HepG2 (cell line): ENCODE measurements around the gene ZNF467. TPM values are rescaled to one million over a fixed set of nuclear protein-coding genes. Genes with fewer than 3 reads are reported as not detected.
A peak's percentile ranks its signal among the peaks of the same experiment; 100 is the strongest.

Experiments used
- ATAC-seq: fragments of 200-7000 bp; cut with Tn5 transposase; 3 replicates; pipeline ENCODE4 v1.9.1; 2020; ENCODE audit warnings: mild to moderate bottlenecking, moderate library complexity
- BruUV-seq: library from RNA; stranded (reverse); fragments of 400-500 nt; replicated peaks from 2 replicates; lab custom pipeline; 2021; lab: Mats Ljungman, UMichigan
- CTCF ChIA-PET: fragments of 300-600 bp; formaldehyde crosslinking; extraction: SDS; loops from one replicate; lab custom pipeline; 2021; ENCODE audit warnings: low total read pairs, inconsistent platforms, low intra/inter-chr PET ratio; lab: Yijun Ruan, JAX
- POLR2A ChIA-PET: fragments of 350-600 bp; sonication (Branson Sonifier 250); formaldehyde crosslinking; loops from one replicate; lab custom pipeline; 2020; ENCODE audit warnings: antibody characterized with exemption, inconsistent platforms; lab: Yijun Ruan, JAX
- DNase-seq: peaks from one replicate; pipeline ENCODE4 v3.0.0-alpha.2; 2015; ENCODE audit warnings: low spot score
- FAIRE-seq: peaks from 3 replicates; lab custom pipeline; 2011; peaks lifted over from hg19 to GRCh38; lab: Jason Lieb, UNC
- H2AFZ ChIP-seq: one replicate; pipeline ENCODE4 v1.6.1; 2011; ENCODE audit warnings: low read length, inconsistent platforms
- H3K27ac ChIP-seq: fragments of 300-600 bp; 3 replicates; pipeline ENCODE4 v1.8.0; 2011; ENCODE audit warnings: mixed run types, mild to moderate bottlenecking, mixed read lengths, low read length, inconsistent platforms; ENCODE audit not compliant: insufficient read depth; ENCODE audit errors: extremely low read length
- H3K27me3 ChIP-seq, 2 experiments: fragments of 200-600 bp in 1 of 2; 2 replicates in 1 of 2; 3 replicates in 1 of 2; pipeline versions ENCODE4 v1.6.0 to v1.8.0; 2011; ENCODE audit warnings: low read length in 2 of 2, mild to moderate bottlenecking in 2 of 2, moderate library complexity in 2 of 2, inconsistent platforms in 1 of 2; ENCODE audit not compliant: insufficient read depth in 2 of 2, control insufficient read depth in 1 of 2
- H3K36me3 ChIP-seq, 2 experiments: fragments of 200-600 bp in 1 of 2; replicated peaks in 1 of 2; 2 replicates in 1 of 2; 3 replicates in 1 of 2; pipeline versions ENCODE4 v1.5.1 to v1.8.0; 2011; ENCODE audit warnings: low read length in 2 of 2, inconsistent platforms in 1 of 2; ENCODE audit not compliant: insufficient read depth in 2 of 2, control insufficient read depth in 1 of 2
- H3K4me1 ChIP-seq: 2 replicates; pipeline ENCODE4 v1.5.1; 2012; ENCODE audit warnings: low read length, inconsistent platforms; ENCODE audit not compliant: insufficient read depth
- H3K4me2 ChIP-seq: 2 replicates; pipeline ENCODE4 v1.6.0; 2011; ENCODE audit warnings: low read depth, low read length, inconsistent platforms
- H3K4me3 ChIP-seq, 3 experiments: fragments of 200-600 bp in 1 of 3; sonication (generic), shearing (Covaris generic) in 1 of 3; replicated peaks in 1 of 3; 2 replicates each; pipeline ENCODE4 v1.5.1; 2011 to 2016; ENCODE audit warnings: low read length in 3 of 3, inconsistent platforms in 2 of 3, low read depth in 2 of 3, mild to moderate bottlenecking in 2 of 3, control low read depth in 1 of 3, mixed read lengths in 1 of 3; ENCODE audit not compliant: insufficient read depth in 1 of 3
- H3K79me2 ChIP-seq: one replicate; pipeline ENCODE4 v1.6.1; 2011; ENCODE audit warnings: low read length, inconsistent platforms; ENCODE audit not compliant: insufficient read depth
- H3K9ac ChIP-seq: 2 replicates; pipeline ENCODE4 v1.6.0; 2011; ENCODE audit warnings: mild to moderate bottlenecking, low read depth, low read length, inconsistent platforms; ENCODE audit not compliant: insufficient read depth
- H3K9me3 ChIP-seq: 2 replicates; pipeline ENCODE4 v1.5.1; 2012; ENCODE audit warnings: mild to moderate bottlenecking, low read length
- H4K20me1 ChIP-seq: 2 replicates; pipeline ENCODE4 v1.6.0; 2011; ENCODE audit warnings: inconsistent platforms, mild to moderate bottlenecking, low read length, moderate library complexity; ENCODE audit not compliant: insufficient read depth
- GATAD1 ChIP-seq: IDR thresholded peaks from 2 replicates; pipeline ENCODE4 v1.6.1; 2016; ENCODE audit warnings: missing genetic modification reagents, missing compliant biosample characterization
- MBNL3 ChIP-seq: fragments of 250-450 bp; sonication (Bioruptor Pico); conservative IDR thresholded peaks from 2 replicates; pipeline ENCODE4 v1.8.0; 2022; ENCODE audit warnings: mild to moderate bottlenecking, inconsistent platforms
- MTF2 ChIP-seq: sonication (generic); formaldehyde crosslinking; IDR thresholded peaks from 2 replicates; pipeline ENCODE4 v1.5.0; 2020; ENCODE audit warnings: missing genetic modification reagents, borderline replicate concordance
- NCOA1 ChIP-seq: sonication (generic); formaldehyde crosslinking; IDR thresholded peaks from 2 replicates; pipeline ENCODE4 v1.9.0; 2021; ENCODE audit warnings: missing genetic modification reagents
- NR0B2 ChIP-seq: sonication (generic); formaldehyde crosslinking; IDR thresholded peaks from 2 replicates; pipeline ENCODE4 v1.4.0; 2020; ENCODE audit warnings: mild to moderate bottlenecking, missing genetic modification reagents
- SETDB1 ChIP-seq: sonication (generic); formaldehyde crosslinking; IDR thresholded peaks from 2 replicates; pipeline ENCODE4 v1.5.1; 2020; ENCODE audit warnings: missing genetic modification reagents, mild to moderate bottlenecking, borderline replicate concordance
- ZNF263 ChIP-seq: sonication (generic); formaldehyde crosslinking; IDR thresholded peaks from 2 replicates; pipeline ENCODE4 v1.4.0; 2020; ENCODE audit warnings: missing genetic modification reagents
- ZSCAN30 ChIP-seq: sonication (generic); formaldehyde crosslinking; IDR thresholded peaks from 2 replicates; pipeline ENCODE4 v1.5.0; 2020; ENCODE audit warnings: mild to moderate bottlenecking, missing genetic modification reagents
- WGBS: methylation state at CpG from one replicate; pipeline ENCODE4 v1.1.6; 2017; ENCODE audit warnings: low lambda C conversion rate; 5-methylcytosine and 5-hydroxymethylcytosine counted together
- in situ Hi-C: cut with HindIII; loops from 2 replicates; pipeline ENCODE4 v1.10.0; 2017; ENCODE audit warnings: low pct_unique_long_range_greater_than_20kb; ENCODE audit not compliant: extremely low pct_ligation_motif_present
- intact Hi-C: fragments of 100-400 bp; cut with micrococcal nuclease; formaldehyde crosslinking; loops from one replicate; pipeline ENCODE4 v1.10.0; 2022; ENCODE audit not compliant: unreplicated experiment
- polyA plus RNA-seq, 8 experiments: library from polyadenylated mRNA; depleted of rRNA in 3 of 8; stranded (reverse) in 7 of 8; unstranded in 1 of 8; fragments of >200 nt; fragmentation: Illumina TruSeq in 4 of 8; extraction: Trizol in 4 of 8; gene quantifications; 2 replicates each; pipeline versions ENCODE4 v1.2.1 to v1.2.3, GENCODE V29; 2011 to 2016; ENCODE audit warnings: low read depth in 4 of 8, missing spikeins in 1 of 8, mixed read lengths in 1 of 8; ENCODE audit not compliant: insufficient read depth in 1 of 8
- total RNA-seq, 5 experiments: library from RNA; depleted of rRNA; stranded (reverse); fragments of >200 nt; fragmentation: Illumina TruSeq; extraction: Trizol; gene quantifications; 2 replicates each; pipeline ENCODE4 v1.2.3, GENCODE V29; 2016; ENCODE audit warnings: low read depth in 1 of 5

ZNF467 gene
- total and polyA plus RNA-seq, 2 of the 13 experiments (the other 11 are each of a cell fraction or from before 2014, with no cell fraction given) = 0.03 TPM; not detected in 1

GRCh38 chr7:149774237-149775175 is 1.1 kb upstream of the ZNF467 start:
- H3K36me3 ChIP-seq = no peaks in the 10 kb centered on the region
- peaks cover 23 to 60% of the 10 kb centered on the region in 2 experiments; a peak in 4 of 5 replicates for H3K27me3 ChIP-seq
- CTCF ChIA-PET = no interaction called here
- no peak overlapping the region for H3K27ac ChIP-seq
- no TSS peak for BruUV-seq
- H2AFZ ChIP-seq = no peak overlapping the region
- 28% methylated on average over 20 of the region's 27 CpGs for WGBS
- POLR2A ChIA-PET = no interaction called here
- ATAC-seq (peak; percentile 18), FAIRE-seq (no peak), DNase-seq (no peak)
- peak; percentile 51 for TF ChIP-seq ZNF263 (CRISPR knock-in tag)
- TF ChIP-seq SETDB1 (CRISPR knock-in tag) = no peak
- no peak overlapping the region for H3K9ac ChIP-seq
- in situ Hi-C loops = no loop called here
- H3K4me1 ChIP-seq = peaks cover 9% of the 10 kb centered on the region
- H3K9me3 ChIP-seq = no peaks in the 10 kb centered on the region
- H3K4me3 ChIP-seq = no peak overlapping the region
- intact Hi-C loops = no loop called here
- H3K79me2 ChIP-seq = no peaks in the 10 kb centered on the region
- 0 out of 2 replicates have a peak, but pooled peaks cover 3% of the 10 kb centered on the region for H4K20me1 ChIP-seq
- H3K4me2 ChIP-seq = no peak overlapping the region

- TF ChIP-seq ZSCAN30 (CRISPR knock-in tag) = no peak
- TF ChIP-seq MTF2 (CRISPR knock-in tag) = 0 out of 2 replicates have a peak, but pooled peaks have one; percentile 12
- no peak for TF ChIP-seq NR0B2 (CRISPR knock-in tag)
- no peak for TF ChIP-seq MBNL3 (CRISPR knock-in tag)
- no peak for TF ChIP-seq GATAD1 (CRISPR knock-in tag)
- no peak for TF ChIP-seq NCOA1
- Histone ChIP-seq H3K9me3 (no peaks in the 10 kb centered on the region), H3K4me1 (peaks cover 9% of the 10 kb centered on the region), H3K4me3 (peak overlapping the region; percentile 42 to 58 (median 48); a peak in 4 of 6 replicates), H3K79me2 (no peaks in the 10 kb centered on the region), H4K20me1 (0 out of 2 replicates have a peak, but pooled peaks cover 3% of the 10 kb centered on the region), H2AFZ (no peak overlapping the region), H3K27ac (no peak overlapping the region), H3K9ac (no peak overlapping the region), H3K27me3 (peaks cover 19 to 54% of the 10 kb centered on the region in 2 experiments; a peak in 4 of 5 replicates), H3K4me2 (peak overlapping the region; percentile 63), H3K36me3 (no peaks in the 10 kb centered on the region)
- ATAC-seq (no peak), DNase-seq (no peak), FAIRE-seq (no peak)
- ChIA-PET CTCF (no interaction called here), POLR2A (no interaction called here)
- WGBS = 4% methylated on average over 25 of the region's 55 CpGs
- in situ Hi-C loops (no loop called here), intact Hi-C loops (no loop called here)
- BruUV-seq = no TSS peak
Observed at GRCh38 chr7:149772956-149773434, 393 bp downstream of the ZNF467 start.
